GM21515 (cell line): ENCODE results near the gene KLHL29.
"Not testable (repeated sequence)": the region's sequence is repeated elsewhere in the genome, so short reads cannot be mapped to it uniquely, and the experiment has no call there.

Source experiments
- ATAC-seq: cut with Tn5 transposase; IDR thresholded peaks from one replicate; pipeline ENCODE4 v1.9.1; 2021; ENCODE audit not compliant: unreplicated experiment

Gene KLHL29

GRCh38 chr2:23367760-23368159, 17.2 kb upstream of the KLHL29 start:
- ATAC-seq, result no peak

GRCh38 chr2:23373666-23374065, 11.3 kb upstream of the KLHL29 start:
- ATAC-seq, result no peak

DNA sequence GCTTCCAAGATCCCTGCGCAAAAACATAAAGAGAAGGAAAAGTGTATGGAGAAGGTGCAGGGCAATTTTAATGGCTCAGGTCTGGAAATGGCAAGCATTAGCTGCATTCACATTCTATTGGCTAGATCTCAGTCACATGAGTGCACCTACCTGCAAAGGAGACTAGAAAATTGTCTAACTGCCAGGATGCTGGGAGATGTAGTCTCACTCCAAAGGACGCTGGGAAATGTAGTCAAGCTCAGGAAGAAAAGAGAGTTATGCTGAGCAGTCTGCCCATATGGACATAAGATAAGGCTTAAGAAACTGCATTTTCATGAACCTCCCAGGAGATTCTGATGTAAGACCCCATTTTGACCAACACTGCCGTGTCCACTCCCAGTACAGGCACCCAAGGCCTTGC, 9.5 kb upstream of the KLHL29 start:
- ATAC-seq, result peak; percentile 63

GRCh38 chr2:23376075-23376474, 8.9 kb upstream of the KLHL29 start:
- no peak for ATAC-seq

DNA sequence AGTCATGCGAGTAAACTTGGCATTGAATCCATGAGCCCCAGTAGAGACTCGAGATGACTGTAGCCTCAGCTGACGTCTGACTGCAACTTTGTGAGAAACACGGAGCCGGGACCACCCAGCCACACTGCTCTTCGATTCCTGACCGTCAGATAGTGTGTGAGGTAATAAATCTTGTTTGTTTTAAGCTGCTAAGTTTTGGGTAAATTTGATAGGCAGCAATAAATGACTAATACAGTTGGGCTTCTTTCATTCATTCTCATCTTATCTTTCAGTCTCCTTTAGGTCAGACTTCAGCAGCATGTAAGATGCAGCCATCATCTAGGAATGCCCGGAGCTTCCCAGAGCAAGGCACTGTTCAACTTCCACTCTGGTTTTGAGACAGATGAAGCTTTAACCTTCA, 8.0 kb upstream of the KLHL29 start:
- no peak for ATAC-seq

GRCh38 chr2:23377771-23378170, 7.2 kb upstream of the KLHL29 start:
- ATAC-seq, result no peak

- no peak for ATAC-seq
These were observed 6.5 kb upstream of the KLHL29 start for GRCh38 chr2:23378496-23378895.

- peak; percentile 54 for ATAC-seq
These were observed 5.7 kb upstream of the KLHL29 start for GRCh38 chr2:23379220-23379695.

DNA sequence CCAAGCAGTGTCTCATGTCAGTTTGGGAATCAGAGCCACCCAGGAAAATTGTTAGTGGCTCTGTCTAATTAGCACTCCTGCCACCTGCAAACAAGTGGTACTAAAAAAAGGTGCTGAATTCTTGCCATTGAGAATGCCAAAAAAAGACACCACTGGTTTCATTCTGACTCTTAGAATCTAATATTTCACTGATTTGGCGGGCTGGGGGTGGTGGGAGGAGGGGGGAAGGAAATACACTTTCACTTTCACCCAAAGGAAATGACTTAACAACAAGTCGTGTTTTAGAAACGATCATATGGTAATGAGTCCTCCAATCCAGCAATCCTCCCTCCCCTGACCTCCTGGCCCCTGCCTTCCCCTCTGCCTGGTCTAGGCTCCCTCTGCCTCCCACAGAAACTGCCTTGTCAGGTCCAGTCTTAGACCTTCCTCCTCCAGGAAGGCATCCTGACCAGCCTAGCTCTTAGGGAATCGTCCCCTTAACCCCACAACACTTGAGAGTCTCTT, 4.4 kb upstream of the KLHL29 start:
- ATAC-seq, result peak; percentile 34

GRCh38 chr2:23381084-23381483, 3.9 kb upstream of the KLHL29 start:
- no peak for ATAC-seq

- no peak for ATAC-seq
These were observed 3.5 kb upstream of the KLHL29 start for GRCh38 chr2:23381485-23381884.

DNA sequence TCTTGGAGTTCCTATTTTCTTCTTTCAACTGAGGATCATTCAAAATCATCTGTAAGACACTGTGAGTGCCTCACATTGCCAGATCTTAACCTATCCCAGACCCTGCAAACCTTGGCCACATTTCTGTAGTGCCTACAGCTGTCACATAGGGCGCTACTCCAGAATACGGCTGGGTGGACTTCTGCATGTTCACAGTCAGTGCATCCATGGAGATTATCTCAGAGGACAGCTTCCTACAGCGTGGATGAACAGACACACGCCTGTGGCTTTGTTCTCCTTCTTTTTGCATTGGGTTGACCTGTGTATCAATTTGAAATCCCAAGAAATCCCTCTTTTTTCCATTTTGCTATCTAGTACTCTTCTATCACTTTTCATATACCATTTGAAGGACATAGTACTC, 1.9 kb upstream of the KLHL29 start:
- ATAC-seq, result no peak

- peak; percentile 30 for ATAC-seq
These were observed 370 bp downstream of the KLHL29 start for GRCh38 chr2:23385351-23385747.

DNA sequence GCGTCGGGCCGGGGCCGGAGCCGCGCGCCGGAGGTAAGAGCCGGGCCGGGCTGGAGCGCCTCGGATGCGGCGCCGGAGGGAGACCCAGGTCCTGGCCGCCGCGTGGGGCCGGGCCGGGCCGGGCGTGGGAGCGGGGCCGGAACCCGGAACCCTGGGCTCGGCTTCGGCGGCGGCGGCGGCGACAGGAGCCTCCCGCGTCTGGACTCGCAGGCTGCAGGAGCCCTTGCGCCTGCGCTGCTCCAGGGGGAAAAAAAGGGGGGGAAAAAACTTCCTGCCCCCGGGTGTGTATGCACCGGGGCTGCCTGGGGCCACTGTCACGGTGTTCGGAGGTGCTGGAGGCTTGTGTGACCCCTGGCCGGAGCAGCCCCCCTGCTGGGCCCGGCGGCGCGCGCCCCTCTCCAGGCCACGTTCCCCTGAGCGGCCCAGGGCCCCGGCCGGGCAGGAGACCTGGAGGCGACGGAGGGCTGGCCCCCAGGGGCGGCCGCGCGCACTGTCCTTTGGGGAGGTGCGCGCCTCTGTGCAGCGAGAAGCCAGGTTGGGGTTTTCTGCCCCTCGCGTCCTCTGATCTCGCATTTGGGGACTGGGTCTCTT, 864 bp downstream of the KLHL29 start:
- peak; percentile 20 for ATAC-seq

DNA sequence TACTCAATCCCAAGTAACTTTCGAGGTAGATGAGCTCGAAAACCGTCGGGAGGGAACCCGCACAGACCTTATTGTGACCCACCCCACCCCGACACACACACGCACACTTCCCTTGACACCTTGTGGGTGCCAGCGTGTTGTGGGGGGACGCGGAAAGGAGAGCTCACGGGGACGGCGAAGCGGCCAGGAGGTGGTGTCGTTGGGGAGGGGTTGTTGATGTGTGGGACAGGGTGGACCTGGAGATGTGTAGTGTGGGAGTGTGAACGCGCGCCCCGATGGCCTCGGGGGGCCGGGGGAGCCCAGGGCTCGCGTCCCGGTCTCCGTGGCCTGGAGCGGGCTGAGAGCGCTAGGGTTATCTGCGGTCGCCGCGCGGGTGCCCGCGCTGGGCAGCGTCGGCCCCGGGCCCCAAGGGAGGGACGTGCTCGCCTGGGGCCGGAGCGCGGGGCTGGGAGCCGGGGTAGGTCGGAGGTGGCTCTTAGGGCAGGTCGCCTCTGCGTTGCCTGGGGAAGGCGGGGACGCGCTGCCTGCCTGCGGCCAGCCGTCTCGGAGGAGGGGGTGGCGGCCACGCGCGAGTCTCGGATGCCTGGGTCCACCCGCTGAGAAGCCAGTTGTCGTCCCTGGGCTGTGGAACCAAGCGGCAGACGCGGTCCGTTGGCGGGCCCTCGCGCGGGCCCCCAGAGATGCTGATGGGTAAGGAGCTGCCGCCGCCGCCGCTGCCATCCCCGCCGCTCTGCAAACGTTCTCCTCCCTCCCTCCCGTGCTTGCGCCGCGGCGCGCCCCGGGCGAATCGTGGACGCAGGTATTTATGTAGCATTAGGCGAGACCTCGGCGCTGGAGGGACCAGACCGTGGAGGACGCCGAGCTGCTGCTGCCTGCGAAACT, 1.6 kb downstream of the KLHL29 start:
- no peak for ATAC-seq

GRCh38 chr2:23387221-23387550, 2.2 kb downstream of the KLHL29 start:
- ATAC-seq, result no peak

GRCh38 chr2:23387845-23388244, 2.9 kb downstream of the KLHL29 start:
- ATAC-seq, result no peak

GRCh38 chr2:23388294-23388693, 3.3 kb downstream of the KLHL29 start:
- no peak for ATAC-seq

GRCh38 chr2:23388756-23389514, 4.0 kb downstream of the KLHL29 start:
- ATAC-seq, result no peak

DNA sequence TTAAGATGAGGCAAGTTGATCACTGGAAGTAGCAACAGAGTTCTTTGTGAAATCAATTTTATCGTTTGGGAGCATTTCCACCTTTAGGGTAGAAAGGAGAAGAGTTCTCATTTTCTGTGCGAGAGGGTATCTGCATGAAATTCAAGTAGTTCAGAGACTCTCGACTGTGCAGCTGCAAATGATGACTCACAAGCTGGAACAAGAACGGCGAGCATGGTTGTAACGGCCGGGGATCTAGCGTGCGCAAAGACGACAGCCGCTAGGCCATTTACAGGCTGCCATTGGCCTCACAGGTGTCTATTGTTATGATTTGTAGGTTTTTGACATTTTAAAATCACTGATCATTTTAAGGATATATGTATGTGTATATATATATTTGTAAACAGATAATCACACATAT, 5.2 kb downstream of the KLHL29 start:
- no peak for ATAC-seq

DNA sequence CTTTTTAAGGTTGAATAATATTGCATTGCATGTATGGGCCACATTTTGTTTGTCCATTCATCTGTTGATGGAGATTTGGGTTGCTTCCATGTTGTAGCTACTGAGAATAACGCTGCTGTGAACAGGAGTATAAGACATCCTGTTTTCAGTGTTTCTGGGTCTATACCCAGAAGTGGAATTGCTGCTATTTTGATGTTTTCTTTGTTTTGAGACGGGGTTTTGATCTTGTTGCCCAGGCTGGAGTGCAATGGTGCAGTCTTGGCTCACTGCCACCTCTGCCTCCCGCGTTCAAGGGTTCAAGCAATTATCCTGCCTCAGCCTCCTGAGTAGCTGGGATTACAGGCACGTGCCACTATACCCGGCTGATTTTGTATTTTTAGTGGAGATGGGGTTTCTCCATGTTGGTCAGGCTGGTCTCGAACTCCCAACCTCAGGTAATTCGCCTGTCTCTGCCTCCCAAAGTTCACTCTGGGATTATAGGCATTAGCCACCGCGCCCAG, 6.3 kb downstream of the KLHL29 start:
- ATAC-seq, result not testable (repeated sequence)
